NCI-H1436 (cell line): ENCODE results near the gene SOHLH1.
"Not testable (repeated sequence)": the region's sequence is repeated elsewhere in the genome, so short reads cannot be mapped to it uniquely, and the experiment has no call there.

Experiments used
- DNase-seq: peaks from one replicate; lab custom pipeline; 2025; lab: John Stamatoyannopoulos, UW

SOHLH1 gene

GRCh38 chr9:135678236-135679017 is 20.9 kb downstream of the SOHLH1 start:
- no peak for DNase-seq

GRCh38 chr9:135677641-135678168 is 21.6 kb downstream of the SOHLH1 start:
- no peak for DNase-seq

- DNase-seq = no peak
Measured at GRCh38 chr9:135676891-135677290, 22.4 kb downstream of the SOHLH1 start.

- no peak for DNase-seq
Measured at GRCh38 chr9:135674977-135675376, 24.3 kb downstream of the SOHLH1 start.

GRCh38 chr9:135673941-135674340 is 25.3 kb downstream of the SOHLH1 start:
- no peak for DNase-seq

- DNase-seq = not testable (repeated sequence)
Measured at GRCh38 chr9:135672786-135673185, 26.5 kb downstream of the SOHLH1 start.

GRCh38 chr9:135671591-135672041 is 27.7 kb downstream of the SOHLH1 start:
- DNase-seq = no peak

GRCh38 chr9:135670721-135671590 is 28.3 kb downstream of the SOHLH1 start:
- DNase-seq = no peak

GRCh38 chr9:135669616-135670285 is 29.5 kb downstream of the SOHLH1 start:
- no peak for DNase-seq

GRCh38 chr9:135669018-135669417 is 30.3 kb downstream of the SOHLH1 start:
- not testable (repeated sequence) for DNase-seq

- no peak for DNase-seq
Measured at GRCh38 chr9:135667463-135668001, 31.7 kb downstream of the SOHLH1 start.

GRCh38 chr9:135666534-135667462 is 32.5 kb downstream of the SOHLH1 start:
- DNase-seq = no peak

GRCh38 chr9:135665795-135666189 is 33.5 kb downstream of the SOHLH1 start:
- DNase-seq = no peak

- no peak for DNase-seq
Measured at GRCh38 chr9:135664801-135665794, 34.2 kb downstream of the SOHLH1 start.

- DNase-seq = no peak
Measured at GRCh38 chr9:135664266-135664665, 35.0 kb downstream of the SOHLH1 start.

GRCh38 chr9:135663857-135664256 is 35.4 kb downstream of the SOHLH1 start:
- DNase-seq = no peak

GRCh38 chr9:135663451-135663770 is 35.9 kb downstream of the SOHLH1 start:
- DNase-seq = no peak

GRCh38 chr9:135662758-135663450 is 36.4 kb downstream of the SOHLH1 start, which contains the start of gene LCN9:
TSS of gene LCN9 (plus strand) at chr9:135663309. CDS start at chr9:135663322, 13 bp downstream.
- DNase-seq = no peak
